DMS53 (cell line): ENCODE results near the gene CD5L.

Experiments used
- DNase-seq: peaks from one replicate; lab custom pipeline; 2025; lab: John Stamatoyannopoulos, UW

The CD5L gene

GRCh38 chr1:157841708-157842107 lies at the start of gene CD5L:
Gene CD5L (minus strand): TSS chr1:157841808. CDS start chr1:157841701, 107 bp downstream.
- no peak for DNase-seq

DNA sequence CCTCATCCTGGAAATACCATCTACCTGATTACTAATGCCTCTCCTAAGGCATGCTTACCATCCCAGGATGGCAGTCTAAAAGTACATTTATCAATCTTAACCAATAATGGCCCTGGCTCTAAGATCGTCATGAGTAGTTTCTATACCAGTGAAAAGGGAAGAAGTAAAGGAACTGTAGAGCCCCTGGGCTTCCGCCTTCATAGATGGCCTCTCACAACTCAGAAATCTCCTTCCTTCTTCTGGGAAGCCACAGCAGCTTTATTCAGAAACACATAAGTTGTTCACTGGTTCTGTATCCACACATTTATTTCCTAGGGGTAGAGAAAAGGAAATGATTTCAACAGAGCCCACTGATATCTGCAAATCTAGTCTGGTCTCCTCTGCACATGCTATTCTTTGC lies 41.0 kb upstream of the CD5L start:
- no peak for DNase-seq

- no peak for DNase-seq
Measured at GRCh38 chr1:157880621-157881020, 39.0 kb upstream of the CD5L start.

- peak; percentile 83 for DNase-seq
Measured at GRCh38 chr1:157878059-157878458, 36.5 kb upstream of the CD5L start.

GRCh38 chr1:157870490-157870889 lies 28.9 kb upstream of the CD5L start:
- no peak for DNase-seq

DNA sequence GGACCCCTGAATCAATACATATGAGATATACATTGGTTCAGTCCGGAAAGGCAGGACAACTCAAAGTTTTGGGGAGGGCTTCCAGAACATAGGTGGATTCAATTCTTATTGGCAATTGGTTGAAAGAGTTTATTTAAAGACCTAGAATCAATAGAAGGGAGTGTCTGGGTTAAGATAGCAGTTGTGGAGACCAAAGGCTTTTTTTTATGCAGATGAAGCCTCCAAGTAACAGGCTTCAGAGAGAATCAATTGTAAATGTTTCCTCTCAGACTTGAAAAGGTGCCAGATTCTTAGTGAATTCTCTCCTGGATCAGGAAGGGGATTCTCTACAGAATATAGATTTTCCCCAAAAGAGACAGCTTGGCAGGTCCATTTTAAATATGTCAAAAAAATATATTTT lies 27.0 kb upstream of the CD5L start:
- no peak for DNase-seq

GRCh38 chr1:157862114-157863070 lies 20.8 kb upstream of the CD5L start:
- peak; percentile 61 for DNase-seq

GRCh38 chr1:157856538-157856937 lies 14.9 kb upstream of the CD5L start:
- no peak for DNase-seq

- DNase-seq, result peak; percentile 30
Measured at GRCh38 chr1:157852476-157852875, 10.9 kb upstream of the CD5L start.

- peak; percentile 4 for DNase-seq
Measured at GRCh38 chr1:157849229-157849875, 7.7 kb upstream of the CD5L start.

- DNase-seq, result no peak
Measured at GRCh38 chr1:157844089-157844830, 2.7 kb upstream of the CD5L start.

DNA sequence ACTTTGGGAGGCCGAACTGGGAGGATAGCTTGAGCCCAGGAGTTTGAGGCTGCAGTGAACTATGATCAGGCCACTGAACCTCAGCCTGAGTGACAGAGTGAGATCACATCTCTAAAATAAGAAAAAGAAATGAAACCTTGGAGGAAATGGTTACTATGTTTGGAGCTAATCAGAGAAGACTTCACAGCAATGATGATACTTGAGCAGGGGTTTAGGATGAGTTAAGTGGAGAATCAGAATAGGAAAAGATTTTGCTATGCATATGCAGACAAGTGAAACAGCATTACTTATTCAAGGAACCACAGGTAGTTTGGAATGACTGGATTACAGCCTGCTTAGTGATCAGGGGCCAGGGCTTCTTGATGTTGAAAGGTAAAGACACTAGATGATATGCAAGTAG lies 1.3 kb upstream of the CD5L start:
- DNase-seq, result no peak

DNA sequence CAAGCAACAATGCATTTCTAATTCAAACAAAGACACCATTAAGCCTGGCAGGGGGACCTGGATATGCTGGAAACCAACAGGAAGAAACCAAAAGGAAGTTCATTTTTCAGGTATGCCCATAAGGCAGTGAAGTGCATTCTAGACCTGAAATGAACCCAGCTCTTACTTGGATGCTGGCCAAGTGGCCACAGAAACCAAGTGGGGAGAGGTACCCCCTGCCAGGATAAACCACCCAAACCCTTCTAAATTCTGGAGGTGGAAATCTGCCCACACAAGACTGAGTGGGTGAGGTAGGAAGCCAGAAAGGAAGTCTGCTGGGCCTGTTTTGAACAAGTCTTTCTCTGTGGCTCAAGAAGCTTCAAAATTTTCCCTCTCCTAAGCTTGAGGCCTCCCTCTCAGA lies 2.6 kb downstream of the CD5L start:
- DNase-seq, result no peak

GRCh38 chr1:157834430-157834829 lies 7.2 kb downstream of the CD5L start:
- no peak for DNase-seq

DNA sequence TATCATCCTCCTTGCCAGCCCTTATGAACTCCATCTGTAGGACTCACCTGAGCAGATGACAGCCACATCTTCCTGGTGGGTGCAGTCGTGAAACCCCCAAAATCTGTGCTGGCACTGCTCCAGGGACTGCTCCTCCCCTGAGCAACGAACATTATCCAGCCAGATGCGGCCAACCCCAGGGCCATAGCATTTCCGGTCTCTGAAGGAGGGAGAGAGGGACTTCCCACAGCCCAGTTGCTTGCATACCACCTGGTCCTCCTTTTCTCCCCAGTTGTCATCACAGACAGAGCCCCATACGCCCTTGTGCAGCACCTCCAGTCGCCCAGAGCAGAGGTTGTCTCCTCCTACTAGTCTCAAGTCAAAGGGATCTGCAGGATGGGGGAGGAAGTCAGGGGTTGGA lies 8.5 kb downstream of the CD5L start:
- no peak for DNase-seq

DNA sequence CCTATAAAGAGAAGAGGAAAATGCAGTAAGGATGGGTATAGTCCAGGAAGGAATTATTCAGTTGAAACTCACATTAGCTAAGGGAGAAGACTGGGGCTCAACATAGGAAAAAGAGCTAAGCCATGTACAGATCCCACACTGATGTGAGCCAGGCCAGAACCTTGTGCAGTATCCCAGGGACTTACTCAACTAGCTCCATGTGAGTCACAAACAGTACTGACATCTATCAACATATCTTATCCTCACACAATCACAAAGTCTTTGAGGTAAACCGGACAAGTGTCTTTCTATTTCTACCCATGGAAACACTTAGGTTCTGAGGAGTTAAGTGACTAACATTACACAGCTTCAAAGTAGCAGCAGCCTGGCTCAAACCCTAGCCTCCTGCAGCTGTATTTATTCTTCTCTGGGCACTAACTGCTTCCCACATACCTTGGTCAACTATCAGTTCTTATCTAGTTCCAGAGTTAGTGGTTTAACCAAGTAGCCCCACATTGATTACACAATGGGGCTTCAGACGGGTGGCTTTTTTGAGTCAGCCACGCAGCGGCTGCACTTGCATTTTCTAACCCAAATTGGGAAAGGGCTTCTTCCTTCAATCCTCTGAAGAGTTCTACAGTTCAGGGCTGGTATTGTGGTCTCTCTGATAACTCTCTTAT lies 9.5 kb downstream of the CD5L start:
- no peak for DNase-seq

- no peak for DNase-seq
Measured at GRCh38 chr1:157830887-157831286, 10.7 kb downstream of the CD5L start.

DNA sequence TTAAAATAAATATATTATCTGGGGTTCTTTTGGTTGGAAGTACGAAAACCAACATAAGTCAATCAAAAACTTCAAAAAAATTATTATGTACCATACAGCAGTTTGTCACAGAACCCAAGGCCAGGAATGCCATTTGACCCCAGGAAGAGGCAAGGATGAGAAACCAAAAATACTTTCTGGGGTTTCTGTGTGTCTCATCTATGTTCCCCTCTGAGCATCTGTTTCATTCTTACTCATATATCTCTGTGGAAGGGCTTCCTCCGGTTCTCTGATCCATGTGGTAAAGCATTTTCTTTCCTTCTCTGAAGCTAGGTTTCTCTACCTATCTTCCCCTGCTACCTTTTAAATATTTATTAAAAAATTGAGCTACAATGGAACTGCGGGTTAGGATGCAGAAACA lies 11.9 kb downstream of the CD5L start:
- no peak for DNase-seq

DNA sequence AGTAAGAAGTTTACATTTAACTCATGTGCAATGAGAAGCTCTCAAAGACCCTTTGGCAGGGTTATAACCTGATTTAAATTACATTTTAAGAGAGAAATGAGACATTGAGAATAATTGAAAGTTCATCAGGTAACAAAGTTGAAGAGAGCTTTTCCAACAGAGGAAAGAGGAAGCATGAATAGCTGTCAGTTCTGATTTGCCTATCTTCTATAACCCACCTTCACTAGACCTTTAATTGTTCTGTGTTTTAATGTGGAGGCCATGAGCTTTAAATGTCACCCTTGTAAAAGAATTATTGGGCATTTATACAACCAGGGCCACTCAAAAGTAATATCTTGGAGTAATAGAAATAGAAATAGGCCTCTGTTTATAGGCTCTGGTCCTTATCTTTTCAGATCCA lies 12.4 kb downstream of the CD5L start:
- no peak for DNase-seq

- DNase-seq, result no peak
Measured at GRCh38 chr1:157820299-157820698, 21.3 kb downstream of the CD5L start.

- DNase-seq, result no peak
Measured at GRCh38 chr1:157819896-157820295, 21.7 kb downstream of the CD5L start, which contains the start of gene FCRL1. Gene FCRL1 (minus strand): TSS chr1:157820120. CDS start chr1:157820037, 83 bp downstream.

GRCh38 chr1:157819215-157819614 lies 22.4 kb downstream of the CD5L start:
- no peak for DNase-seq
